SW 1271 (cell line): ENCODE measurements around the gene NRXN2.

ENCODE experiments used
- DNase-seq, 2 experiments: peaks; one replicate each; lab custom pipeline; 2025; lab: John Stamatoyannopoulos, UW

The NRXN2 gene

DNA sequence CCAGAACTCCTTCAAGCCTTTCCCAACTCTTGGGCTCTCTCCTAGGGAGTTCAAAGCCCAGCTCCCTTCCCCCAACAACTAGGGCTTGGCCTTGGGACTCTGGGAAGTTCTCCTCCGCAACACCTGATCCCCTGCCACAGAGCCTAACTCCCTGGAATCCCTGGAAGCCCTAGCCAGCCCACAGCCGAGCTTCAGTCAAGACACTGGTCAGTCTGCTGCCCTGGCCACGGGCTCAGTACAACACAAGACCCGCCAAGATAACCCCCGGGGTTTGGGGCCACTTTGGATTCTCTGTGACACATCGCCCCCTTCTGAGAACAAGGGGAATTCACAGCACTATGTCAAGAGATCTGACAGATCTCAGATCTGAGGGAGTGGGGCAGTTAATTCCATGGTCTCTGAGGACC is 73.7 kb downstream of the NRXN2 start:
- no peak for DNase-seq

DNA sequence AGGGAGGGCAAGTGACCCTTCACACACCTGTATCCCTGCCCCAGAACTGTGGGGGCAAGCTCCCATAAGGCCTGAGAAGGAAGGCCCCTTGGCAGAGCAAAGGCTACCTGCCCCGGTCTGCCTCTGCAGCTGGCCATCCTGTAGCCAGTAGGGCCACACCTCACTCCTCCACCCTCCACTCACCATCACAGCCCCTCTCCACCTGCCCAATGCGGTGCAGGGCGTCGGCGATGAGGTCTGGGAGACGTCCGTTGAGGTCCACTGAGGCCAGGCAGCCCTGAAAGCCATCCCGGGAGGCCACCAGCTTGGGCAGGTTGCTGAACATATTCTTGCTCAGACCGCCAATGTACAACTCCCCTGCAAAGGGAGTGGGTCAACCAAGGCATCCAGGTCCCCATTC is 74.4 kb downstream of the NRXN2 start:
- no peak for DNase-seq

DNA sequence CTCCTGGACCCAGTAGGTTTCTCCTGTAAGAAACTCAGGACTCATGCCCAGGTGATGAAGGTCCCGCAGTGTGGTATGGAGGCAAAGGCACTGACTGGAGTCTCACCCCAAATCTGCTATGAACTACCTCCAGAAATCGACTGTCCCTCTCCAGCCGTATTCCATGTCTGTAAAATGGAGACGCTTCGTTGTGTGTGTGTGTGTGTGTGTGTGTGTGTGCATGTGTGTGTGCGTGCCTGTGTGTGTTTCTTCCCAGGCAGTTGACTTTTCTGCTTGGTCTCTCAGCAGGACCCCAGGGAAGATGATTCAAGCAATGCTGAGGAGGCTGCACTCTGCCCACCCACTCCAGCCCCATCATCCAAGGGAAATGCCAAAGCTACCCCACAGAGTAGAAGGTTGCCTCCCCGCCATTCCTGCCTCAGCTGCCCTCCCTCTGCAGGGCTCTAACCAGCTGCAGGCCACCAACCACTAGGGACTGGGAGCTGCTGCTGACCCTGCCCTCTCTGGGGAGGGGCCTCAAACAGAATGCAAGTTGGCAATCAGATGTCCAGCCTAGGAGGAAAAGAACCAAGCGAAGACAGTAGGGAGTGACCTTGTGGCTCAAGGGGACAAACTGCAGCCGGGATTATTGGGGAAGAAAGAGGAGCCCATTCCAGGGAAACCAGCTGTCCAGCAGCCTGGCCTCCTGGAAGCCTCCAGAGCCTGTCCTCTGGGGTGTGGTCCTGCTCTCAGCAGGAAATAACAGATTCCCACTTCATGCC is 75.8 kb downstream of the NRXN2 start:
- DNase-seq: no peak

DNA sequence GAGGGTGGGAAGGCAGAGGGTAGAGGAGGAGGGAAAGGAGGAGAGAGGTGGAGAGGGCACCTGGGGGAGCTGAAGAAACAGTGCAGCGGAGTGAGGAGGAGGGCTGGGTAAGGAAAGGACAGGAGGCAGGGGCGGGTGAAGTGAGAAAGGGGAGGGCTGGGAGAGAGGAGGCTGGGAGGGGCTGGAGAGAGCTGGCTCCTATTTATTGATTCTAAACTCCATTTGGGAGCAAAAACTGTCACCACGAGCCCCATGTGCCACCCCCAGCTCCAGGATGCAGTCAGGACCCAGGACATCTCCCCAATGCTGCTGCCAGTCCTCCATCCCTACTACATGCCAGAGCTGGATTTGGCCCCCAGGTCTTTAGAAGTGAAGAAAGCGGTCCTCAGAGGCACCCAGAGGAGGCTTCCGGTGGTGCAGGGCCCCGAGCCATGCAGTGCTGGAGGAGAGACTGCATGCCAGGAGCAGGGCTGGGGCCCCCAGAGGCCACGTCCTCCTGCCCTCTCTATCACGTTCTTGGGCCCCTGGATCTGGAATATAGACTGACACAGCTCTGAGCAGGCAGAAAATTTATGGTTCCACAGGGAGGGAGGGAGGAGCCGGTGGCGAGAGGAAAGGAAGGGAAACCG is 78.2 kb downstream of the NRXN2 start:
- DNase-seq: no peak

DNA sequence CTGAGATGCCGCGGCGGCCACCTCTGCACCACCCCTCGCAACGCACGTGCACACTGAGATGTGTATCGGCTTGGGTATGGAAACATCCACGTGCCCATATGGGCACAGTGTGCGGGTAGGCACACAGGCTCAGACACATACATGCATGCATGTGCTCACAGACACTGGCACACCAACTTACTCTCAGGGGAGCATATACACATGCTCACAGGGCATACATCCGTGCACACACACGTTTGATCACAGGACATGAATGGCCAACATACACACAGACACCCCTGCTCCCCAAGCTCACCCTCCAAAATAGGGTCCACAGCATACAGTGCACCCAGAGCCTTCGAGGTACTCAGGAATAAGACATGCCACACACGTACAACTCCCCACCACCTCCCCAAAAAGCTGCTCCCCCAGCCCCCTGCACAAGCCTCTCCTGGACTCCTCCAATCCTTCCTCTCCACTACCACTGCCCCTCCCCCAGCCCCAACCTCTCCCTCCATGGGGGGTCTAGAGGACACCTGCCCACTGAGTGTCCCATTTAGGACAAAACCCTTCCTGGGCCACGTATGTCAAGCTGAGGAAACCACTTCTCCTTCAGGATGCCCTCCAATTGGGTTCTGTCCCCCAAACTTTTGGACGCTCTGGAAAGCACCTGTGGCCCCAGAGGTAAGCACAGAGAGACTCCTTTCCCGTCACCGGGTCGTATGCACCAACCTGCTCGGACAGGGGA is 78.9 kb downstream of the NRXN2 start:
- DNase-seq: no peak

DNA sequence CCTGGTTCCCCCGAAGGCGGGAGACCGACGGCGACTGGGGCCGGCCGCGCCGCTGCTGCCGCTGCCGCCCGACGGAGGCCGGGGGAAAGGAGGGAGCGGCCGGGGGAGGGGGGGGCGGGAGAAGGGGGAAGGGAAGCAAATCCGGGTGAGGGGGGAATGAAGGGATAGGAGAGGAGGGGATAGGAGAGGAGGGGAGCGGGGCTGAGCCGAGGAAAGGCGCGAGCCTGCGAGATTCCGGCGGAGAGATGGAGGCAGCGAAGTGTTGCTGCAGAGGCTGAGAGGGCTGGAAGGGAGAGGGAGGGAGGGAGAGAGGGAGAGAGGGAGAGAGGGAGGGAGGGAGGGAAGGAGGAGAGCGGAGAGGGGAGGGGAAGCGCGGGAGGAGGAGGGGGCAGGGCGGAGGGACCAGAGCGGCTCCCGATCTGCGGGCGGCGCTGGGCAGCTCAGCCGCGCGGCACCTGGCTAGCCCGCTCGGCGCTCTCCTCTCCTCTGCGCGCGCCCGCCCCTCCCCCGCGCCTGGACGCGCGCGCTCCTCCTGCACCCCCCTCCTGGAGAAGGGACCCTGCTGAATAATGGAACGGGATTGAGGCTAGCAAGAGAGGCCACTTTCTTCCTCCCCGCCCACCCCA is 79.6 kb downstream of the NRXN2 start:
- no peak for DNase-seq

DNA sequence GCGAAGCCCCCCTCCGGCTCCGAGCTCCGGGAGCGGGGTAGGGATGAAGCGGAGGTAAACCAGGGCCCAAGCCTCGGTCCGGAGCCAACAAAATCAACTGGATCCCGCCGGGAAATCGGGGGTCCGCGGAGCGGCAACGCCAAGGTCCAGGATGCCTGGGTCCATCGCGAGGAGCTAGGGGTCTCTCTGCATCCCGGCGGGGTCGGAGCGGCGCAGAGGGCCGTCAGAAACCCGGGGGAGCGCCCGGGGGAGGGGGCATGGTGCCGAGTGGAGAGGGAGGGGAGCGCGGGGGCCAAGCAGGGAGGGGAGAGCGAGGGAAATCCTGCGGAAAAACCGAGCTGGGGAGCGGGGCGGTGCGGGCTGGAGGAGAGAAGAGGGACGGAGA is 80.1 kb downstream of the NRXN2 start:
- no peak for DNase-seq

DNA sequence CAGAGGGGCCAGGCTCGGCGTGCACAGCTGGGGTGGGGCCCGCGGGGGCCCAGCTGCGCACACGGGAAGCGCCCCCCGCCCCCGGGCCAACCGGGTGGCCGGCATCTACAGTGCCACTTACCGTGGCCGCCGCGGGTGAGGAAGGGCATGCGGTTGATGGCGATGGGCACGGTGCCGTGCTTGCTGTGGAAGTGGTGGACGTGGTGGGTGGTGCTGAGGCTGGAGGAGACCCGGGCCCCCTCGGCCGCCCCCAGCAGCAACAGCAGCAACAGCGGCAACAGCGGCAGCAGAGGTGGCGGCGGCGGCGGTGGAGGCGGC is 80.6 kb downstream of the NRXN2 start:
- no peak for DNase-seq

DNA sequence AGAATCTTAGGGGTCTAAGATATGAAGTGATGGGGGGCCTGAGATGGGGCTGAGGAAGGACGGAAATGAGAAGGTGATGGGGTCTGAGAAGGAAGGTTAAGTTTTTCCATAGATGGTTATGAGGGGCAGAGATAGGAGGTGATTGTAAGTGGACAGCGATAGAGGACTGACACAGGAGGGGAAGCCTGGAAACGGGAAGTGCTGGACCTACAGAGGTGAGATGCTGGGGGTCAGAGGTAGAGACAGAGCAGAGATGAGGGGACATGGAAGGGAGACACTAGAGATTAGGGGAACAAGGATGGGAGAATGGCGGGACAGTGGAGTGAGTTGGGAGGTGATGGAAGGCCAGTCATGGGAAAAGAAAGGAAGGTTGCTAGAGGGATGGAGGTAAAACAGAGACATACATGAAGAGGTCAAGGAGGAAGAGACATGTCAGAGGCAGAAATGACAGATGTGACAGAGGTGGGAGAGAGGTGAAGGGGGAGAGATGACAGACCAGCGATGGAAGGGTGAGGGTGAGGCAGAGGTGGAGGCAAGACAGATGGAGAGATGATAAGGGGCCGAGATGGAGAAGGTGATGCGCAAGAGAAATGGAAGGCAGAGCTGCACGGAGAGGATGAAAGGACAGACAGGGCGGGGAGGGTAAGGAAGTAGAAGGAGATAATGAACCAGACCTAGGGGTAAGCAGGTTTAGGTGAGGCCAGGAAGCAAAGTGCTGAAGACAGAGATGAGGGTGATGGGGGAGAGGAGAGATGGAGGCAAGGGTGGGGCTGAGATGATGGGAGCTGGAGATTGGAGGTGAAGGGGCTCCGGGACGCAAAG is 81.2 kb downstream of the NRXN2 start:
- no peak for DNase-seq

DNA sequence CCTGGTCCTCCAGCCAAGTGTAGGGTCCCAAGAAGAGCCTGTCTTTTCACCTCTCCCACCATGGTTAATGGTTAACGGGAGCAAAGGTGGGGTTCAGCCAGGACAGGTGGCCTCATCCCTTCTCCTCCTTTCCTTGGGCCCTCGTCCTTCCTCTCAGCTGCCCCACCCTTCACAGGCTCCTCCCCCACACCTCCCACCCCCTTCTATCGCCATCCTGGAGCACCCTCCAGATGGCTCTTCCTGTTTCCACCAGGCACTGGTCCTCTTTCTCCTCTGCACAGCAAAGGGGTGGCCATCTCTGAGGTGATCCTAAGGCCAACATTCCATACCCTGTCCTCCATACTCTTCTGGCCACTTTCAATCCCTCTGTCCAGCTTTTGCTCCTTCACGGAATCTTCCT is 83.1 kb downstream of the NRXN2 start:
- DNase-seq: no peak

DNA sequence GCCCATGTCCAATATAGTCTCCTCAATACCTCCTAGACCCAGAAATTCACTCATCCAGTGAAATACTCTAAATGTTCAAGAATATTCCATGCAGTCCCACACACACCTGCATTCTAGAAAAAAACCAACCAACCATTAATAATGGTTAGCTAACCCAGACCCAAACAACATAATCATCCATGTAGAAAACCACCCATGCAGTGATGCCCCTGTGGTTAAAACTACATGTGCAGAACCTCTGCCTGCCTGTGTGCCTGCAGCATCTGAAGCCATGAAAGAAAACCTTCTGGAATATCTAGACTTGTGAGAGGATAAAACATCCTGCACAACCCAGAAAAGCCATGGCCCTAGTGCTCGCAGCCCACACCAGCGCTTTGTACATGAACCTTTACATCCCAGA is 84.2 kb downstream of the NRXN2 start:
- DNase-seq: no peak

DNA sequence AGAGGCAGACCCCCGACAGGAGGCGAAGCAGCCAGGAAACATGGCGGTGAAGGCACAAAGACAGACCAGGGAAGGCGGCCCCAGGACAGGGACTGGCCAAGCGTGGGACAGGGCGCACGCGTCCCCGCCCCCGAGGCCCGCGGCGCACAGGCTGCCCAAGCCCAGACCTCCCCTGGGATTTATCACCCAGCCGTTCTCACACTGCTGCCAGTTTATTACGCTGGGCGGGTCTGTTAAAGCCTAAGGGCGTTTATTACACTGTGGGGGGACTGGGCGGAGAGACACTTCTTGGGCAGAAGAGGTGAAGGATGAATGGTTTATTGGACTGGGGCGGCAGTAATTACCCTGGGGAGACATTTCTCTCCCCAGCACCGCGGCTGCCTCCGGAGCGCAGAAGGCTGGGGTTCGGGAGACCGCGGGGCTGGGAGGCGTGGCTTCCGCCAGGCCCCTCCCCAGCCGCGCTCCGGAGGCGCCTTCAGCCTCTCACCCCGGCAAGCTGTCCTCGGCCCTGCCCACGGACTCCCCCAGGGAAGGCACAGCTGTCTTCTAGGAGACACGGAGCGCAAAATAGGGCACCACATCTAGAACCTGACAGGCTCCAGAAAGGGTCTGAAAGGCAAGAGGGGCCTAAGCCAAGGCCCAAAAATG is 84.9 kb downstream of the NRXN2 start:
- DNase-seq: no peak

DNA sequence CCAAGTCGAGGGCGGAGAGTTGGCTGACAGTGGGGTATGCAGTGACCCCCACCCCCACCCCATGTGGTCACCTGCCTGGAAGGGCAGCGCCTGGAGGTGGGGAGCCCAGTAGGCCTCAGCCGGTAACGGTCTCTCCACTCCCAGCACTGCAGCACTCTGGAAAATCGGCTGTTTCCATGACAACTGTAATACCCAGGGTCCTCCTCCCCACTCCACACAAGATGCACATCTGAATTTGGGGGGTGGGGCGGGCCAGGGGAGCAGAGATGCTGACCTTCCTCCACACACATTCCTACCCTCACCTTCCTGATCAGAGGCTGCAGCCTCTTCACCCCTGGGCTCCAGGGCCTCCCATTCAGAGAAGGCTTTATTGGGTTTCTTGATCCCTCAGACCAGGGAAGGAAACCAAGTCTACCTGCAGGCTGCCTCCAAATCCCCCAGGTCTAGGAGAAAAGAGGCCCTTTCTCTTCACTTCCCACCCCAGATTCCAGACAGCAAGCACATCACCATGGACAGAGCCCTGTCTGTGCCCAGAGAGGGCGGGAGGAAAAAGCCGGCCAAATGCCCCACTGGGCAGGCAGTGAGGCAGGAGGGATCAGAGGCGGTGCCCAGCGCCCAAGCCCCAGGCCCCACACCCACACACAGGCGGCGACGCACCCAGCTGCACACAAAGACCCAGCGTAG is 85.5 kb downstream of the NRXN2 start:
- DNase-seq: no peak

DNA sequence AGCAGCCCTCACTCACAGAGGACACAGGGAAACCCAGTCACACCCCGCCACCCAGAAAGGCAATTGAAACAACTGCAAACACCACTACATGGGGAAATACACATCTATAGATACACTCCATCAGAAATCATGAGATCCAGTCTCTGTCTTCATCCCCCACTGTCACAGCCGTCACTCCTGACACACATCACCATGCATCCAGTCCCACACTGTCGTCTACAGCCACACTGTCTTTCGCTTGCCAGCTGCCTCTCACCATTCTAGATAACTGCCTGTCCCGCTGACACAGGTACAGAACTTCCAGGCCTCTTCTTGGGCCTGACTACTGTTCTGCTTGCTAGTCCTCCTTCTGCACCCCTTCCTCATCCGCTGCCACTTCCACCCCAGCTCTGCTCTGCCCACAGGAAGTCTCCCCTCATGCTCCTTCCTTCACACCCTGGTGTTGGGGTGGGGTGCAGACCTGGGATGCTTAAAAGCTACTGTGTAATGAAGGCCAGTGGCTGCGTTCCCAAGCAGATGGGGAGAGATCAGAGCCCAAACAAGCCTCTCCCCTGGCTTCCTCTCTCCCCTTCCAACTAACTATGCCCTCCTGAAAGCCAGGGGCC is 89.3 kb downstream of the NRXN2 start:
- DNase-seq: no peak

DNA sequence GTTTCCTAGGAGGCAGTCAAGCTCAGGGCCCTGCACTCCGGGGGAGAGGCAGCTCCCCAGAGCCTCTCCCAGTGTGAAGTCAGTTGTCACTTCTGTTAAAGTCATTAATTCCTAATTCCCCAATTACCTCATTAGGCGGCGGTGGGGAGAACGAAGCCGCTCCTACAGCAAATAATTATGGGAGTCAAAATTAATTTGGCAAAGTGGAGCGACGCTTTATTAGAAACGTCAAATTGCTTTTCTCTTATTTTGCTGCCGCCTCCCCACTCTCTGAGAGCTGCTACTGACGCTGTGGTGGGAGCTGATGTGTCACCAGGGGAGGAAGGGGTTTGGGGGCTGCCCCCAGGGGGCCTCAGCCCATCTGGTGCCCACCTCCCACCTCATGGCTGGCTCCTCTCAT is 90.3 kb downstream of the NRXN2 start:
- DNase-seq: no peak

DNA sequence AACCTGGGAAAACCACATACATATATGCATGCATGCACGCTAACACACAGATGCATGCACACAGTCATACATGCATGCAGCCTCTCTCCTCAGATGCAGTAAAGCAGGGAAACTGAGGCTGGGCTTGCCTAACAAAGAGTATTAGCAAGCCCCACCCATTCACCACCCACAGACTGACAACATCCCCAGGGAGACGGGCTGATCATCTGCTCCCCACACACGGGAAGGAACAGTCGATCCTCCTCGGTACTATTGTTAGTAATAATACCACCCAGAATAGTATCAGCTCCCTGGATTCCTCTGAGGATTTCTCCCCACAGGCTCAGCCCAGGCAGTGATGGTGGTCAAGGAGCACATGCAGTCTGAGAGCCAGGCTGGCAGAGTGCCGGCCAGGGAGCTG is 90.8 kb downstream of the NRXN2 start:
- no peak for DNase-seq

DNA sequence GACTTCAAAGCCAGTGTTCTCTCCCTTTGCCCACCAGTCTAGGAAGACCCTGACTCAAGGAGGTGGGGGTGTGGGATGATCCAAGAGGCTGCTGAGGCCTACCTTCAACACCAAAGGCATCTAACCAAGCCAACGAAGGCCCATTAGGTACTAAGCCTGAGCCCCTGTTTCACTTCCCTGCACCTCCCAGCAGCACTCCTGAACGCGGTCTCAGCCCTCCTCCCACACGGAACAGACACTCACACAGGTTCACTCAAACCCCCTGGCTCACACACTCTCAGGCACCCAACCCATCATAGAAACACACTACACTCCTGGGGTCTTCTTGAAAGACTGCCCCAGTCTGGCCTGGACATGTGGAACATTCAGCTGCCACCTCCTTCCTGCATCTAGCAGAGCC is 91.3 kb downstream of the NRXN2 start:
- DNase-seq: no peak

DNA sequence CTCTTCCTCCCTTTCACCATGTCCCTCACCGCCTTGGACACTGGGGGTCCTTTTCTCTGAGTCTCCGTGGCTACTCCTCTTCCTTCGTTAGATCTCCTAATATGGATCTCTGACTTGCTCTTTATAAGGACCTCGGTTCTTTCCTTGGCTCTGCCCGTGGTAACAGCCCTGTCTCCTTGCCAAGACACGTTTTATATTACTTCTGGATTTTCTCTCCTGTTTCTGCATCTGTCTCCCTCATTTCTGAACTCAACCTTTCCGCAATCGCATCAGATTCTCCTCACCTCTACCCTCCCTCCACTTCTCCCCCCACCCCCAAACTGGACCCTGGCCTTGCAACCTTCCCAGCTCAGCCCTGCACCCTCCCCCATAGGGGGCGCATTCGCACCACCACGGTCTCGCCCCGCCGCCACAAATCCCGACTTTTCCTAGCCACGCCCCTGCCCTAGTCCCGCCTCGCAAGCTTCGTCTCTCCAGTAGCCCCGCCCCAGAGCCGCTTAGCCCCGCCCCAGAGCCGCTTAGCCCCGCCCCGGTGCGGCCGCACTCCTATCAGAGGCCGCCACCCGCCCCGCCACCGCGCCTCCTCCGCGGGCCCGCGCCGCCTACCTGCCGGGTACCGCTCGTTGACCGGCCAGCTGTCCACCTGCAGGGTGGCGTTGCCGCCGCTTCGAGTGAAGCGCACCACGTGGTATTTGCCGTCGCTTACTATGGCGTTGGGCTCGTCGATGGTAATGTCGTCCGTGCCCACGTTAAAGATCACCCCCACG is 93.0 kb downstream of the NRXN2 start:
- DNase-seq: no peak

DNA sequence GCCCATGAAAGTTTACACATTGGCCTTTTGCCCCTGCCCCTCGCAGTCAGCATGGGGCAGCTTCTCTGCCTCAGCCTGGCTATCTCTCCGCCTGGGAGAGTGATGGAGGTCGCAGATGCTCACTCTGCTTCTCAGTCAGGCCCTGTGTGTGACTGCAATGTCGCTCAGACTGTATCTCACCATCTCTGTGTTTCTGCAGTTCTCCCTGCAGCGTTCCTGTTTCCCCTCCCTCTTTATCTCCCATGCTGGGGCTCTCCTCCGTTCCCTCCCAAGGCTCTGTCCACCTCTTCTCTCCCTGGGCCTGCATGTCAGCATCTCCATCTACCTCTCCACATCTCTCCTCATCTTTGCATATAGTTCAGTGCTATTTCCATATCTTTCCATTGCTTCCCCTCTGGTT is 93.9 kb downstream of the NRXN2 start:
- no peak for DNase-seq

DNA sequence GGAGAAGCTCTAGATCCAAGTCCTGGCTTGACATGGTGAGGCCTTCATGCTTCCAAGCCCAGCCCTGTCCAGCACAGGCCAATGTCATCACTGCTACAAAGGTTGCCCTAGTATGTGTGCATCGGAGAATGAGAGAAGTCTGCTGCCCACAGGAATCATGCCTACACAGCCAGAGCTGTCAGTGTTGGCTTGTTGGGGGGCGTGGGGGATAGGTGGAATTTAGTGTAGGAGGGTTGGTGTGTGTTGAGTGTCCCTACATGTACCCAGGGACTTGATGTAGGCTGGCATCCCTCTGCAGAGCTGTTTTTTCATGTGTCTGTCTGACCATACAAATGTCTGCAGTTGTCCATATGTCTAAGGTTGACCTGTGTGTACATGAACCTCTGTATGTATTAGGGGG is 94.4 kb downstream of the NRXN2 start:
- DNase-seq: no peak
